ENCODE measurements around the gene WIPF2. TPM values are rescaled to one million over a fixed set of nuclear protein-coding genes. Genes with fewer than 3 reads are reported as not detected.

Gene WIPF2
- total and polyA plus RNA-seq, 2 donors (not counting 3 experiments of a cell fraction or from before 2014, with no cell fraction given), result 8.4 to 30.4 TPM

- ChIA-PET POLR2A (interaction anchor here (0.6 to 1.1 kb wide), 2 partner anchors 69 to 1602 kb away, joined by 3 read pairs; partner anchors contain the start of gene WIPF2), CTCF (interaction anchor here (0.9 to 7.7 kb wide), 4 partner anchors 67 to 245 kb away, joined by 3 to 128 read pairs (median 14); no protein-coding TSS in a partner anchor)
- Histone ChIP-seq H3K4me2 (ENCODE audit: insufficient read depth, low read length) (peak within 1 kb of the TSS; percentile 74), H3K9ac (replicated peaks; ENCODE audit: extremely low read depth, insufficient read depth, low read length) (peak within 1 kb of the TSS; percentile 85), H2AFZ (ENCODE audit: low read depth, low read length) (peak within 1 kb of the TSS; percentile 68), H3K4me3 (replicated peaks in 1 of 3; ENCODE audit: insufficient read depth in 1 of 3, low read depth in 1 of 3, low read length in 3 of 3) (peak within 1 kb of the TSS; percentile 43 to 72 (median 65)), H3K79me2 (ENCODE audit: control insufficient read depth, insufficient read depth, low read length) (peaks cover 19% of the 10 kb centered on the region), H4K20me1 (replicated peaks; ENCODE audit: control insufficient read depth, extremely low read depth, insufficient read depth, low read length) (no peaks in the 10 kb centered on the region), H3K36me3 (ENCODE audit: control insufficient read depth in 2 of 2, extremely low read depth in 1 of 2, insufficient read depth in 2 of 2, low read length in 2 of 2) (peaks cover 0 to 5% of the 10 kb centered on the region in 2 experiments), H3K9me1 (replicated peaks; ENCODE audit: control insufficient read depth, extremely low read depth, insufficient read depth, low read length) (no peaks in the 10 kb centered on the region), H3K9me3 (replicated peaks; ENCODE audit: control insufficient read depth, insufficient read depth, low read length) (no peaks in the 10 kb centered on the region), H3K4me1 (ENCODE audit: control insufficient read depth, extremely low read depth, insufficient read depth, low read length) (peaks cover 35% of the 10 kb centered on the region), H3K27ac (ENCODE audit: insufficient read depth, low read depth, low read length) (peak within 1 kb of the TSS; percentile 50), H3K27me3 (ENCODE audit: control insufficient read depth in 2 of 2, insufficient read depth in 2 of 2, low read length in 2 of 2) (no peaks in the 10 kb centered on the region)
- DNase-seq (ENCODE audit: low read depth, low spot score) (peak; percentile 99), FAIRE-seq (peak; percentile 99)
- intact Hi-C loops (cut with micrococcal nuclease) (loop anchor here (1.0 to 10.0 kb wide), 3 partner anchors 68 to 273 kb away; partner anchors contain the start of genes CSF3 and WIPF2), dilution Hi-C loops (cut with MboI; ENCODE audit: extremely low pct_ligation_motif_present, low sequenced_read_pairs) (no loop called here)
- BruUV-seq (replicated peaks), result no TSS peak
- TF ChIP-seq MAX (IDR thresholded peaks at IDR 0.05; ENCODE audit: insufficient read depth, insufficient read length) (peak; percentile 25), CTCF (IDR thresholded peaks at IDR 0.05; ENCODE audit: extremely low read depth in 1 of 2, insufficient read depth in 1 of 2, low read depth in 1 of 2, low read length in 2 of 2) (no peak), POLR2A (IDR thresholded peaks at IDR 0.05; ENCODE audit: low read depth, low read length) (peak; percentile 68), POLR2AphosphoS5 (IDR thresholded peaks at IDR 0.05; ENCODE audit: insufficient read depth, low read depth, low read length) (peak; percentile 79), GATA2 (IDR thresholded peaks at IDR 0.05; ENCODE audit: insufficient read depth, insufficient read length, low read depth, low read length) (no peak), JUN (IDR thresholded peaks at IDR 0.05; ENCODE audit: borderline replicate concordance, insufficient read depth, insufficient read length, low read depth) (no peak), MYC (IDR thresholded peaks at IDR 0.05; ENCODE audit: low read depth, low read length) (no peak)
Observed at GRCh38 chr17:40287494-40288369, 68.6 kb downstream of the WIPF2 start, which contains the start of gene CDC6. Gene CDC6 (plus strand): TSS chr17:40287879. CDS start chr17:40289421, 1,542 bp downstream.

Measured in endothelial cell of umbilical vein (primary cell).